HG03521 (cell line): ENCODE data around the gene CANX.
"Not testable (repeated sequence)": the region's sequence is repeated elsewhere in the genome, so short reads cannot be mapped to it uniquely, and the experiment has no call there.

Experiments used
- ATAC-seq: cut with Tn5 transposase; IDR thresholded peaks from one replicate; pipeline ENCODE4 v1.9.1; 2021; ENCODE audit warnings: mild to moderate bottlenecking, moderate library complexity; ENCODE audit not compliant: unreplicated experiment

Gene CANX, protein sequence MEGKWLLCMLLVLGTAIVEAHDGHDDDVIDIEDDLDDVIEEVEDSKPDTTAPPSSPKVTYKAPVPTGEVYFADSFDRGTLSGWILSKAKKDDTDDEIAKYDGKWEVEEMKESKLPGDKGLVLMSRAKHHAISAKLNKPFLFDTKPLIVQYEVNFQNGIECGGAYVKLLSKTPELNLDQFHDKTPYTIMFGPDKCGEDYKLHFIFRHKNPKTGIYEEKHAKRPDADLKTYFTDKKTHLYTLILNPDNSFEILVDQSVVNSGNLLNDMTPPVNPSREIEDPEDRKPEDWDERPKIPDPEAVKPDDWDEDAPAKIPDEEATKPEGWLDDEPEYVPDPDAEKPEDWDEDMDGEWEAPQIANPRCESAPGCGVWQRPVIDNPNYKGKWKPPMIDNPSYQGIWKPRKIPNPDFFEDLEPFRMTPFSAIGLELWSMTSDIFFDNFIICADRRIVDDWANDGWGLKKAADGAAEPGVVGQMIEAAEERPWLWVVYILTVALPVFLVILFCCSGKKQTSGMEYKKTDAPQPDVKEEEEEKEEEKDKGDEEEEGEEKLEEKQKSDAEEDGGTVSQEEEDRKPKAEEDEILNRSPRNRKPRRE

DNA sequence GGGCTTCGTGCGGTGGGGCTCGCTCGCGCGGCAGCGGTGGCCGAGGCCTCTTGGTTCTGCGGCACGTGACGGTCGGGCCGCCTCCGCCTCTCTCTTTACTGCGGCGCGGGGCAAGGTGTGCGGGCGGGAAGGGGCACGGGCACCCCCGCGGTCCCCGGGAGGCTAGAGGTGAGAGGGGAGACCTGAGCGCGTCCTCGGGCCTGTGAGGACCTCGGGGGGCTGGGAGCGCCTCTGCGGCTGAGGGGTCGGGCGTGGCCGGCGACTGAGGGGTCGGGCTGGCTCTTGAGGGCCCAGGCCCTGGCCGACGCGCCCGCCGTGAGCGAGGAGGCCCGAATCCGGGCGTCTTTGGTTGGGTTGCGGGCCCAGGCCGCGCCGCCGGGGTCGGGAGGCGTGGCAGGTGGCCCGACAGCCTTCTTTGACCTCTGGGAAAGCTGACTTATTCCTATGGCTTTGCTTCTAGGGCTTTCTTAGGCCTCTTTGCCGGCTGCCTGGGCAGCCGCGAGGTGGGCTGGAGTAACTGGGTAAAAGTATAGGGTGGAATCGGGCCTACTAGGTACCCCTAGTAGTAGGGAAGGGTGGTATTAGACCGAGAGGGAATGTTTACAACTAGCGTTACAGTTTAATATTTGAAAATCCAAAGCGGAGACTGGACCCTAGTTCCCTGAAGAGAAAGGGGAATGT, at the start of gene CANX:
TSS of gene CANX (plus strand) at position 33 of the 681 bp plus-strand sequence. CDS start 6,715 bp downstream, outside the sequence.
- ATAC-seq: peak; percentile 6

- ATAC-seq: not testable (repeated sequence)
Observed at GRCh38 chr5:179649166-179649703, 49.5 kb upstream of the CANX start.

GRCh38 chr5:179650245-179650644, 48.5 kb upstream of the CANX start:
- ATAC-seq: not testable (repeated sequence)

DNA sequence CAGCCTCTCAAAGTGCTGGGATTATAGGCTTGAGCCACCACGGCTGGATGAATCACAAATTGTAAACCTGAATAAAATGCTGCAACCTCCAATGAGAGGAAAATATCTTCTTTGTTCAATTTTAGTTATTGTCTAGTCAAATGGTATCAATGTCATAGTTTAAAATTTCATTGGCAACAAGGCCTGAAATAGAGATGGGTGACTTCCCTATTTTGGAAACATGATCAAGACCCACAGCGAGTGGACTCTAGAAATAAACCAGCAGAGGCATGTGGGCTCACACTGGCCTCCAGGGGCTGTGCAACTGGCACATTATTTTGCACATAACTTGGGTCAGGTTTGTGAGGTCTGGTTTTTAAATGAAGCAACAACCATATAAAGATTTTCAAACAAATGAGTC, 45.6 kb upstream of the CANX start:
- not testable (repeated sequence) for ATAC-seq

DNA sequence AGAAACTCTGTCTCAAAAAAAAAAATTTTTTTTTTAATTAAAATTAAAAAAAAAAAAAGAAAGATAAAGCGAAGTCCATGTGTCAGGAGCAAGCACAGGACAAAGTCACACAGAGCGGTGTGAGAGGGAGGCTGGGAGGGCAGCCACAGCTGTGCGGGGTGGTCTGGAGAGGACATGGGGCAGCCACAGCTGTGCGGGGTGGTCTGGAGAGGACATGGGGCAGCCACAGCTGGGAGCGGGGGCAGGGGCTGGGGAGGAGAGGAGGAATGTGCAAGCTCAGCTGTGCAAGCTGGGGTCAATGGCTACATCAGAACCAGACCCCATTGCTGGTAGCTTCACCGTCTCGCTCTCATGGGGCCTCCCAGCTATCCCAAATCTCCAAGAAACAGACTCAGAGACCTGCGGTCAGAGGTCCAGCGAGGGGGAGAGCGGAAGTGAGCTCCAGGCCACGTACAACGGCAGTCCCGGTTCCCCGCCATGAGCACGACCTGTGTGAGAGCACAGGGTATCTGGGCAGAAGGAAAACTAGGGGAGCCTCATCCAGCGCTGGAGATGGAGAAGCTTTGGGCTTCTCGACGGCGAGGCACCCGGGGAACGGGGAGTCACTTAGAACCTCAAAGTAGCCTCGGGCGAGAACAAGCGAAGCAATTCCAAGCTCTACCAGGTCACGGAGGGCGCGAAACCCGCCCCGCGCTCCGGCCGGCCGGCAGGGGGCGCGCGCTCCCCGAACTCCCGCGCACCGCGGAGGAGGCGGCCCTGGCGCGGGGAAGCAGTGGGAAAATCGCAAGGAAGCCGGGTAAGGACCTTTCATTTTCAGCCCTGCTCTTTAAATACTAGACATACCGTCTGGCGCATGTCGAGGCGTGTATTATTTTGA, 41.2 kb upstream of the CANX start:
- ATAC-seq: peak; percentile 93

DNA sequence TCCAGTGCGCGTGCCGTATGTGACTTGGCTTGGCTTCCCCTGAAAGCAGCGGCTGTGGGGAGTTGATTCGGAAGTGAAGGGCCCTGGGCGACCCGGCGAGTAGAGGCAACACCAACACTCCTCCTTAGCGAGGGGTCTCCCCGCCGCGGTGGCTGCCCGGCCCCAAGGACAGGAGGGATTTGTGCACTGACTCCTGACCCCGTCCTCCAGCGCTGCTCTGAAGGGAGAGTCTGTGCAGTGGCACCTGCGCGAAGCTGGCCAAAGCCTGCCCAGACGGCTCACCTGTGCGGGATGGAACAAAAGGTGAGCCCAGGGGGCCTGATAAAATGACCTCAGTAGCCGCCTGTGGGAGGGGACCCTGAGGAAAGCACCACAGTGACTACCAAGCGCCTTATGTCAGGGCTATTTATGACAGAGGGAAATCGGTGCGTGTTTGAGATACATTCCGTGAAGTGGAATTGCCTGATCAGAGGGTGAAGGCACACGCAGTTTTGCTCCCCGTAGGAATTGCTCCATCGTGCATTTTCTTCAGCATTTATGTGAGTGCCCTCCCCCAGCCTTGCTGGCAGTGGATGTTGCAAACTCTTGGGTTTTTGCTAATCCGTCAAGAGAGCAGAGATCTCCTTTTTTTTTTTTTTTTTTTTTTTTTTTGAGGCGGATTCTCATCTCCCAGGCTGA, 40.4 kb upstream of the CANX start:
- ATAC-seq: peak; percentile 60

DNA sequence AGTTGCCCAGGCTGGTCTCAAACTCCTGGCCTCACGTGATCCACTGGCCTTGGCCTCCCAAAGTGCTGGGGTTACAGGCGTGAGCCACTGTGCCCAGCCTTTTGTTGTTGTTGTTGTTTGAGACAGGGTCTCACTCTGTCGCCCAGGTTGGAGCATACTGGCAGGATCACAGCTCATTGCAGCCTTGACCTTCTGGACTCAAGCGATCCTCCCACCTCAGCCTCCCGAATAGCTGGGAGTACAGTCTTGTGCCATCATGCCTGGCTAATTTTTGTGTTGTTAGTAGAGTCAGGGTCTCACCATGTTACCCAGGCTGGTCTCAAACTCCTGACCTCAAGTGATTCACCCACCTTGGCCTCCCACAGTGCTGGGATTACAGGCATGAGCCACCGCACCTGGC, 37.1 kb upstream of the CANX start:
- not testable (repeated sequence) for ATAC-seq

DNA sequence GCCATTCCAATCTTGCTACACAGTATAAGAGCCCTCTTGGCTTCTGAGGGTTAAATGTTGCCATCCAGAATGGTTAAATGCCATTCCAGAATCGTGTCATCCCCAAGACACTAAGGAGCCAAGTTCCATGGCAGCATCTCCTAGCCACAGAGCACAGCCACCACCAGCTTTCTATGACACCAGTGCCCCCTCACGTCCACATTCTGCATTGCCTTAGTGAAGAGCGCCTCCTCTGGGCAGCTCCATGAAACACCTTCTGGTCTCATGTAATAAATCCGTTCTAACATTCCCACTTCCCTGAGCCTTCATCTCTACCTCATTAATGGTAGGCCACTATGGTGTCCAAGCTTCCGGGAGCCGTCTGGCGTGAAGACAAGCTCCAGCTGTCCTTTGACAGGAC, 30.4 kb upstream of the CANX start:
- ATAC-seq: no peak

DNA sequence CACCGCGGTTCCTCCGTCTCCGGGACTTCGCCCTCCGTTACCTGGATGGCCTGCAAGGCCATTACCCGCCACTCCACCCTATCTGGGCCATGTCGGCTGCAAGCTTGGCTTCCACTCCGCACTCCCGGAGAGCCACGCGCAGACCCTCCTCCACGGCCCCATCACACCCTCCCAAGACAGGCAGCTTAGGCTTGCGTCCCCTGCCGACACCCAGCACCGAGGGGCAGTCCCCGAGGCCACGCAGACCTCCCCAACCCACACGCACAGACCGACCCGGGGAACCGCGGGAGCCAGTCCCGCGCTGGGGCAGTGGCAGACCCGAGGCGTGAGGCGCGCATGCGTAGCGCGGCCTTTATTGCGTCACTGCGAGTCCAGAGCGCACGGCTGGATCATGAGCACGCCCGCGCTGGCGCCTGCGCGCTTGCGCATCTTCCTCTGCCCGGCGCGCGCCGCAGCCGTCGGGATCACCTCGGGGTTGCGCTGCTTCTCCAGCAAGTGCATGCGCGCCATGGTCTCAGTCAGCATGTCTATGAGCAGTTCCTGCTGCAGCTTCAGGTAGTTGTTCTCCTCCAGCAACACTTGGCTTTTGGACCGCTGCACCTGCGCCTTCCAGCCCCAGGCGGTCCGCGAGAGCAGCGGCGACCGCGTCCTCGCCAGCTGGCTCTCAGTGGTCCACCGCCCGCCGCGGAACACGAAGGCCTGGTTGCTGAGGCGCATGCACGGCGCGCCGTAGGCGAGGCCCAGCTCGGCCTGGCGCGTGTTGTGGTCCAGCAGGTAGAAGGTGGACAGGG, 20.3 kb upstream of the CANX start:
- peak; percentile 87 for ATAC-seq

DNA sequence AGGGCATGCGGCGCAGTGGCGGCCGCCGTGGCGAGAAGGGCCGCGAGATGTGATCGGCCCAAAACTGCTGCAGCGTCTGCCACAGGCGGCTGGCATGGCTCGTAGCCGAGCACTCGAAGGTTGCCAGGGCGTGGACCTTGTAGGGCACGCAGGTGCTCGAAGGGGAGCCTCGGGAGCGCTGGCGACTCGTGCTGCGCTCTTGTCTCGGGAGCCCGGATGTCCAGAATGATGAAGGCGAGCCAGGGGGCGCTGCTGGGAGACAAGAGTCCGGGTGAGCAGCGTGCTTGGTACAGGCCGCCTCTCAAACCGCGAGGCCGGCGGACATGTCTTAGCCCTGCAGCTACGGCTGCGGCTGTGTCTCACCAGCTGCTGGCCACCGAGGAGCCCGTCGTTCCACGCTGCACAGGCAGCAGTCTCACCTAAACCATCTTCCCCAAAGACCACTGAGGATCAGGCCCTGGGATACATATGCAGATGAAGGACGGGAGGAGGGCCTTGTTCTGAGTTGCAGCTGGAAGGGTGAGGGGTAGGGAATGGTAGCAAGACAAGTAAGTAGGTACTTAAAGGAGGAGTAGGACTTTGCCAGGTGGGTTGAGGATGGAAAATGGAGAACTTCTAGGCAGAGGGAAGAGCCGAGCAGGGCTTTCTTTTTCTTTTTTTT, 19.6 kb upstream of the CANX start:
- ATAC-seq: peak; percentile 24

DNA sequence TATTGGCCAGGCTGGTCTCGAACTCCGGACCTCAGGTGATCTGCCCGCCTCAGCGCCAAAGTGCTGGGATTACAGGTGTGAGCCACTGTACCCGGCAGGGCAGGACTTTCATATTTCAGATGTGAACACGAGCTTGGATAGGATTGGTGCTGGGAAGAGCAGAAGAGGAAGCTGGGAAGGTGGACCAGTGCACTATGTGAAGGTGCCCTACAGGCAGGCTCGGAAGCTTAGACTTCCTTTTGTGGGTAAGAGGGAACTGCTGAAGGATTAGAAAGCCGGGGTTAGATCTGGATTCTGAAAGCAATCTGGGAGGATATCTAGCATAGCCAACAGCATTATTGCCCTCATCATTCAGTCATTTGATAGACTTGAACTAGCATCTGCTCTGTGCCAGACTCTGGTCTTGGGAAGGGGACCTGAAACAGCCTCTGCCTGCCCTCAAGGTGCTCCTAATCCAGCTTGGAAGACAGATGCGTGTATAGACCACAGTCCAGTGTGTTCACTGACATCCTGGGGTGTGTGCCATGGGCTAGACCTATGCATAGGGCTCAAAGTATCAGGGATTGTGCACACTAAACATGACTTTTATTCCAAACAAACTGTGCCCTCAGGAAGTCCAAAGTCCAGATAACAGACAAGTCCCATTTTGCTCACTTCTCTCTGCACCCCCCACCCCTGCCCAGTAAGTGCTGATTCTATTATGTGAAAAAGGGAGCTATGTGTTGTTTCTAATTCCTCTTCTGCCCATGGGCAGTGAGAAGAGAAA, 18.6 kb upstream of the CANX start:
- ATAC-seq: no peak

DNA sequence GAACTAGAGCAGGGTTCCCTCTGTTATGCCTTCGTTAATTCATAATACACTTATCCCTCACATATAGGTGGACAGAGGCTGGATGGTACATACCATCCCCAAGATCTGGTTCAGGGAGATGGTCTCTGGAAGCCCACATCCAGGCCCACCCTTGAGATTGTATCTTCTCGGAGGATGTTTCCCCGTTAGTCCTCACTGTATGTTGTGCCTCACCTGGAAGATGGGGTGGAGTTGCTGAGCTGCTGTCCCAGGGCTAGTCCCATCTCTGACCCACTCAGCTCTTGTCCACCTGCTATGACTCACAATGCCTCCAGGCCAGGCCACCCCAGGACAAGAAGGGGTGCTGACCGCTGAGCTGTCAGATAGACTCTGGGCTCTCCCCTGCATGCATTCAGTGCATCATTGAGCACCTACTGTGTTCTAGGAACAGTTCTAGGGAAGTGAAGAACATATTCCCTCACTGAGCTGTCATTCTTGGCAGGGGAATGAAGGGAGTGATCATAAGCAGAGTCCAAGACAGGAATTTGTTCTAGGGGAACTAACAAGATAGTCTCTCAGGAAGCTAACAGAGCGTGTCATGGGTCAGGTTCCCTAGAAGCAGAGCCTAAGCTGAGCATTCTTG, 17.9 kb upstream of the CANX start, which contains the start of gene CBY3:
TSS of gene CBY3 (minus strand) at position 255 of the 622 bp plus-strand sequence. CDS start at position 139, 116 bp downstream.
- ATAC-seq: no peak

DNA sequence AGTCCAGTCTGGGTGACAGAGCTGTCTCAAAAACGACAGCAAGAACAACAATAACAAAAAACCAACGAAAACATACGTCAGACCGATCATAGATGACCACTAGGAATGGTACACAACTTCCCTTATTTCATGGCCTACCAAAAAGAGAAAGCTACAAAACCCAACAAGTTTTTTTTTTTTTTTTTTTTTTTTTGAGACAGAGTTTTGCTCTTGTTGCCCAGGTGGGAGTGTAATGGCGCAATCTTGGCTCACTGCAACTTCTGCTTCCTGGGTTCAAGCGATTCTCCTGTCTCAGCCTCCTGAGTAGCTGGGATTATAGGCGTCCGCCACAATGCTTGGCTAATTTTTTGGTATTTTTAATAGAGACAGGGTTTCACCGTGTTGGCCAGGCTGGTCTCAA, 9.6 kb upstream of the CANX start:
- ATAC-seq: not testable (repeated sequence)

- no peak for ATAC-seq
Observed at GRCh38 chr5:179694561-179694960, 4.2 kb upstream of the CANX start.

DNA sequence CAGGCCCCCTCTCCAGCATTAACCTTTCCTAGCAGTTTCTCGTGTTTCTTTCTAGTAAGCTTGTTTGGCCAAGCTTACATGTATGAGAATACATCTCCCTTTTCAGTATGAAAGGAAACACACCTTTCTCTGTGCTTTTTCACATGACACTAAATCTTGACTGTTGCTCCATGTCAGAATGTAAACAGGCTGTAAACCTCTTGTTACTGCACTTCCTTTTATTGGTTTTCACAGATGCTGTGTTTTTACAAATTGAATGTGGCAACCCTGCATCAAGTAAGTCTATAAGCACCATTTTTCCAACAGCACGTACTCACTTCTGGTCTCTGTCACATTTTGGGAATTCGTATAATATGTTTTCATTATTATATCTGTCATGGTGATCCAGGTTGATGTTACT, 2.2 kb upstream of the CANX start:
- ATAC-seq: no peak

GRCh38 chr5:179697108-179697507, 1.7 kb upstream of the CANX start:
- no peak for ATAC-seq

- ATAC-seq: not testable (repeated sequence)
Observed at GRCh38 chr5:179697543-179697942, 1.2 kb upstream of the CANX start.
